HG02885 (cell line): ENCODE data around the gene IARS1.

Experiments used
- ATAC-seq: cut with Tn5 transposase; IDR thresholded peaks from one replicate; pipeline ENCODE4 v1.9.1; 2021; ENCODE audit warnings: mild to moderate bottlenecking; ENCODE audit not compliant: unreplicated experiment, poor library complexity

IARS1 gene

DNA sequence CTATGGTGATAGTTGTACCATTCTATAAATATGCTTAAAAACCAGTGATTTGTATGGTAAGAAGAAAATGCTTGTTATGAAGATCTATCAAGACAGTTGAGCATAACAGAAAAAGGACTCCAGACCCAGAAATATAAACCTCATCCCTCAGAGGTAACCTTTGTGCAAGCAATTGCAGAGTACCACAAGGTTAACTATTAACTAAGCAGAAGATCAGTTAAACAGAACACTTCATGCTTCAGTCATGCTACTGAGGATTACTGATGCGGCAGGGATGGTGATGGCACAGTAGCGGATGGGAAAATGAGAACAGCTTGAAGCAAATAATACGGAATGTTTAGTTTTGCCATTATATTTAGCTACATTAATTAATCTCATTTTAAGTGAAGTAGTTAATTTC is 45.5 kb downstream of the IARS1 start:
- no peak for ATAC-seq

DNA sequence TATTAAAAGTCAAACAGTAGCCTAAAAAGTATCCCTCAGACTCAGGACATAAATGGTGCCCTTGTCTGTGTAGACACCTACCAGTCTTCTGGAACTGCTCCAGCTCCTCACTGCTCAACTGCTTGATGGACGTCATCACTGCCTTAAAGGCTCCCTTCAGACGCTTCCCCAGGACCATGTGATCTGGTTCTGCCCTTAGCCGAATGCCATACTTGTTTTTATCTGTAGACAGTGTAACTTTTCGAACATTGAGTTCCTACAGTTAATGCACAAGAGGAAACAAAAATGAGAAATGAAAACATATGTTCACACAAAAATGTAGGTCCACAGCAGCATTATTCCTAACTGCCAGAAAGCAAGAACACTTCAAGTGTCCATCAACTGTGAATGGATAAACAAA is 46.2 kb downstream of the IARS1 start:
- no peak for ATAC-seq

DNA sequence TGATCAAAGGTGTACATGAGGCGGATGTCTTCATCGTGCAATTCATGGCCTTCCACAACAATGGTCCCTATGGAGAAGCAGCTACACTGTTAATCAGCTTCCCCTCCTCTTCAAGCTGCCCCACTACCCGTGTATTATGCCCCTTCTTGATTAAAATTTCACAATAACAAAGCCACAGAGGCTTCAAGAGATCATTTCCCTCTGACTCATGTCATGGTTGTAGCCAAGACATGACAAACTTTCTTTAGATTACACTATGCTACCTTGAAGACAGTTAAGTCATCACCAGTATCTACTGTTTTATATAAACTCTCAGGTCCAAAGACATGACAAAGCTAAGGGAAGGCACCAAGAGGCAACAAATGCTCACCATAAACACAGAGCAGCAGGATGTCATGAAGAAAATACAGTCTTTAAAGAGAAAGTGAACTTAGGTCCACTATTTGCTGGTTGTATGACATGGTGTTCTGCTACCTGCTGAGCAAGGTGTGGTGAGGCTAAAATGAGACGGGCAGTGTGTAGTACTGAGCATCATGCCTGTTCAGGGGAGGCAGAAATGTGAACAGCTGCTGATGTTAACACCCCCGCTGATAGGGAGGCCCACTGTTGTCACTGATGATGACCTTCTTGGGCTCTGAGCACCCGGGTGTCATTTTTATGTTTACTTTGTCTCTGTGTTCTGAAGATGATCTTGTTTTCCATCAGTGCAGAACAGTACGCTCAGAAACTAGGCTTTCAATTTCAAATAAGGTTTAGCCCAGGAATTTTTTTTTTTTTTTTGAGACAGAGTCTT is 48.3 kb downstream of the IARS1 start:
- ATAC-seq: no peak
